Measurements from ENCODE around the gene MPPED1.

MPPED1 gene

GRCh38 chr22:43381693-43382092 is 30.1 kb upstream of the MPPED1 start:
- Histone ChIP-seq H3K36me3 (ENCODE audit: control insufficient read depth, insufficient read depth, low read length) (no peaks in the 10 kb centered on the region), H3K27me3 (ENCODE audit: control insufficient read depth, insufficient read depth, low read length) (peaks cover 10% of the 10 kb centered on the region; the same call in 1 of the 2 replicates), H3K27ac (ENCODE audit: low read depth, low read length) (no peak overlapping the region), H3K4me3 (ENCODE audit: low read depth, low read length) (no peak overlapping the region), H3K4me1 (ENCODE audit: control insufficient read depth, insufficient read depth, low read length) (no peaks in the 10 kb centered on the region), H3K9ac (ENCODE audit: low read length) (no peak overlapping the region), H3K9me3 (ENCODE audit: control insufficient read depth, insufficient read depth, low read depth, low read length) (no peaks in the 10 kb centered on the region)

GRCh38 chr22:43384863-43385262 is 27.0 kb upstream of the MPPED1 start:
- H3K9me3 ChIP-seq (ENCODE audit: control insufficient read depth, insufficient read depth, low read depth, low read length): no peaks in the 10 kb centered on the region
- no peak overlapping the region for H3K4me3 ChIP-seq (ENCODE audit: low read depth, low read length)
- no peak overlapping the region for H3K27ac ChIP-seq (ENCODE audit: low read depth, low read length)
- H3K9ac ChIP-seq (ENCODE audit: low read length): no peak overlapping the region
- peaks cover 25% of the 10 kb centered on the region; the same call in 1 of the 2 replicates for H3K27me3 ChIP-seq (ENCODE audit: control insufficient read depth, insufficient read depth, low read length)
- H3K36me3 ChIP-seq (ENCODE audit: control insufficient read depth, insufficient read depth, low read length): no peaks in the 10 kb centered on the region
- H3K4me1 ChIP-seq (ENCODE audit: control insufficient read depth, insufficient read depth, low read length): peaks cover 3% of the 10 kb centered on the region; the same call in 1 of the 2 replicates

GRCh38 chr22:43385770-43386641 is 25.8 kb upstream of the MPPED1 start:
- Histone ChIP-seq H3K36me3 (ENCODE audit: control insufficient read depth, insufficient read depth, low read length) (no peaks in the 10 kb centered on the region), H3K9me3 (ENCODE audit: control insufficient read depth, insufficient read depth, low read depth, low read length) (no peaks in the 10 kb centered on the region), H3K4me3 (ENCODE audit: low read depth, low read length) (no peak overlapping the region), H3K4me1 (ENCODE audit: control insufficient read depth, insufficient read depth, low read length) (peaks cover 3% of the 10 kb centered on the region; the same call in 1 of the 2 replicates), H3K9ac (ENCODE audit: low read length) (no peak overlapping the region), H3K27ac (ENCODE audit: low read depth, low read length) (no peak overlapping the region), H3K27me3 (ENCODE audit: control insufficient read depth, insufficient read depth, low read length) (peaks cover 25% of the 10 kb centered on the region; the same call in 1 of the 2 replicates)

- Histone ChIP-seq H3K36me3 (ENCODE audit: control insufficient read depth, insufficient read depth, low read length) (no peaks in the 10 kb centered on the region), H3K27ac (ENCODE audit: low read depth, low read length) (no peak overlapping the region), H3K4me1 (ENCODE audit: control insufficient read depth, insufficient read depth, low read length) (peaks cover 6% of the 10 kb centered on the region; the same call in 1 of the 2 replicates), H3K9ac (ENCODE audit: low read length) (no peak overlapping the region), H3K9me3 (ENCODE audit: control insufficient read depth, insufficient read depth, low read depth, low read length) (no peaks in the 10 kb centered on the region), H3K4me3 (ENCODE audit: low read depth, low read length) (no peak overlapping the region), H3K27me3 (ENCODE audit: control insufficient read depth, insufficient read depth, low read length) (peaks cover 25% of the 10 kb centered on the region; the same call in 1 of the 2 replicates)
Observed at GRCh38 chr22:43387815-43388214, 24.0 kb upstream of the MPPED1 start.

- Histone ChIP-seq H3K36me3 (ENCODE audit: control insufficient read depth, insufficient read depth, low read length) (no peaks in the 10 kb centered on the region), H3K4me1 (ENCODE audit: control insufficient read depth, insufficient read depth, low read length) (peaks cover 6% of the 10 kb centered on the region; the same call in 1 of the 2 replicates), H3K27ac (ENCODE audit: low read depth, low read length) (no peak overlapping the region), H3K9ac (ENCODE audit: low read length) (no peak overlapping the region), H3K9me3 (ENCODE audit: control insufficient read depth, insufficient read depth, low read depth, low read length) (no peaks in the 10 kb centered on the region), H3K27me3 (ENCODE audit: control insufficient read depth, insufficient read depth, low read length) (peaks cover 25% of the 10 kb centered on the region; the same call in 1 of the 2 replicates), H3K4me3 (ENCODE audit: low read depth, low read length) (no peak overlapping the region)
Observed at GRCh38 chr22:43388420-43388851, 23.4 kb upstream of the MPPED1 start.

- Histone ChIP-seq H3K9ac (ENCODE audit: low read length) (no peak overlapping the region), H3K27ac (ENCODE audit: low read depth, low read length) (no peak overlapping the region), H3K27me3 (ENCODE audit: control insufficient read depth, insufficient read depth, low read length) (peaks cover 25% of the 10 kb centered on the region; the same call in 1 of the 2 replicates), H3K4me1 (ENCODE audit: control insufficient read depth, insufficient read depth, low read length) (peaks cover 8% of the 10 kb centered on the region; the same call in 1 of the 2 replicates), H3K9me3 (ENCODE audit: control insufficient read depth, insufficient read depth, low read depth, low read length) (no peaks in the 10 kb centered on the region), H3K4me3 (ENCODE audit: low read depth, low read length) (no peak overlapping the region), H3K36me3 (ENCODE audit: control insufficient read depth, insufficient read depth, low read length) (no peaks in the 10 kb centered on the region)
Observed at GRCh38 chr22:43389227-43389836, 22.5 kb upstream of the MPPED1 start.

- Histone ChIP-seq H3K27me3 (ENCODE audit: control insufficient read depth, insufficient read depth, low read length) (peaks cover 22% of the 10 kb centered on the region; the same call in 1 of the 2 replicates), H3K36me3 (ENCODE audit: control insufficient read depth, insufficient read depth, low read length) (no peaks in the 10 kb centered on the region), H3K4me3 (ENCODE audit: low read depth, low read length) (no peak overlapping the region), H3K9me3 (ENCODE audit: control insufficient read depth, insufficient read depth, low read depth, low read length) (no peaks in the 10 kb centered on the region), H3K27ac (ENCODE audit: low read depth, low read length) (no peak overlapping the region), H3K9ac (ENCODE audit: low read length) (no peak overlapping the region), H3K4me1 (ENCODE audit: control insufficient read depth, insufficient read depth, low read length) (peaks cover 8% of the 10 kb centered on the region; the same call in 1 of the 2 replicates)
Observed at GRCh38 chr22:43390166-43390565, 21.6 kb upstream of the MPPED1 start.

- no peak overlapping the region for H3K9ac ChIP-seq (ENCODE audit: low read length)
- no peaks in the 10 kb centered on the region for H3K36me3 ChIP-seq (ENCODE audit: control insufficient read depth, insufficient read depth, low read length)
- peaks cover 8% of the 10 kb centered on the region; the same call in 1 of the 2 replicates for H3K4me1 ChIP-seq (ENCODE audit: control insufficient read depth, insufficient read depth, low read length)
- H3K27me3 ChIP-seq (ENCODE audit: control insufficient read depth, insufficient read depth, low read length): peaks cover 17% of the 10 kb centered on the region; the same call in 1 of the 2 replicates
- H3K9me3 ChIP-seq (ENCODE audit: control insufficient read depth, insufficient read depth, low read depth, low read length): no peaks in the 10 kb centered on the region
- no peak overlapping the region for H3K4me3 ChIP-seq (ENCODE audit: low read depth, low read length)
- H3K27ac ChIP-seq (ENCODE audit: low read depth, low read length): no peak overlapping the region
Observed at GRCh38 chr22:43390872-43391271, 20.9 kb upstream of the MPPED1 start.

GRCh38 chr22:43391306-43391705 is 20.5 kb upstream of the MPPED1 start:
- Histone ChIP-seq H3K4me3 (ENCODE audit: low read depth, low read length) (no peak overlapping the region), H3K9me3 (ENCODE audit: control insufficient read depth, insufficient read depth, low read depth, low read length) (no peaks in the 10 kb centered on the region), H3K9ac (ENCODE audit: low read length) (no peak overlapping the region), H3K27me3 (ENCODE audit: control insufficient read depth, insufficient read depth, low read length) (peaks cover 16% of the 10 kb centered on the region; the same call in 1 of the 2 replicates), H3K36me3 (ENCODE audit: control insufficient read depth, insufficient read depth, low read length) (no peaks in the 10 kb centered on the region), H3K4me1 (ENCODE audit: control insufficient read depth, insufficient read depth, low read length) (peaks cover 8% of the 10 kb centered on the region; the same call in 1 of the 2 replicates), H3K27ac (ENCODE audit: low read depth, low read length) (no peak overlapping the region)

GRCh38 chr22:43392385-43392989 is 19.3 kb upstream of the MPPED1 start:
- Histone ChIP-seq H3K36me3 (ENCODE audit: control insufficient read depth, insufficient read depth, low read length) (no peaks in the 10 kb centered on the region), H3K9ac (ENCODE audit: low read length) (no peak overlapping the region), H3K4me1 (ENCODE audit: control insufficient read depth, insufficient read depth, low read length) (peaks cover 8% of the 10 kb centered on the region; the same call in 1 of the 2 replicates), H3K9me3 (ENCODE audit: control insufficient read depth, insufficient read depth, low read depth, low read length) (no peaks in the 10 kb centered on the region), H3K27me3 (ENCODE audit: control insufficient read depth, insufficient read depth, low read length) (peaks cover 7% of the 10 kb centered on the region; the same call in 1 of the 2 replicates), H3K4me3 (ENCODE audit: low read depth, low read length) (no peak overlapping the region), H3K27ac (ENCODE audit: low read depth, low read length) (no peak overlapping the region)
